Right hindlimb (tissue), 1 donor: Measurements from ENCODE around the gene CCDC126.
A peak's percentile ranks its signal among the peaks of the same experiment; 100 is the strongest.
"Not testable (repeated sequence)": the region's sequence is repeated elsewhere in the genome, so short reads cannot be mapped to it uniquely, and the experiment has no call there.

Source experiments
- DNase-seq: peaks from one replicate; pipeline ENCODE4 v3.0.0-alpha.2; 2018

The CCDC126 gene

DNA sequence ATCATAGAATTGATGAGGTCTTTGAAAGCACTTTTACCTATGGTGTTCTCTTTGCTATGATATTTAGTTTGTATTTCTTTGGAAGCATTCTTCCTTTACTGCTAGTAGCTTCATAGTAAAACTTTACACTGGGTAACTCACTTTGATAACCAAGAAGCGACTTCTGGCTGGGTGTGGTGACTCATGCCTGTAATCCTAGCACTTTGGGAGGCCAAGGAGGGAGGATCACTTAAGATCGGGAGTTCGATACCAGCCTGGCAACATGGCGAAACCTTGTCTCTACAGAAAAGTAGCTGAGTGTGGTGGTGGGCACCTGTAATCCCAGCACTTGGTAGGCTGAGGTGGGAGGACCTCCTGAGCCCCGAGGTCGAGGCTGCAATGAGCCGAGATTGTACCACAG is 36.2 kb downstream of the CCDC126 start:
- DNase-seq, result no peak

DNA sequence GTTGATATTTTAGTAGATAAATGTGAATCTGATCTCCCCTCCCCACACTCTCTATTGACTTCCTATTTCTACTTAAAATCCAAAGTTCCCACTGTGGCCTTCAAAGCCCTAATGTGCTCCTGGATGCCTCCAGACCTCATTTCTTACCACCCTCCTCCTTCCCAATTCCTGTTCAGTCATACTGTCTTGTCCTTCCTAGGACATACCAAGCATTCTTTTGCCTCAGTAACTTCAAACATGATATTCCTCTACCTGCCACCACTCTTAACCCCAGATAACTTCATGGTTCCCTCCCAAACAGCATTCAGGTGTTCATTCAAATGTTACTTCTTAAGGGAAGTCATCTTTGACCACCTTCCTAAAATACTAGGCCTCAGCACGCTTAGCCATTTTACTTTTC is 48.6 kb downstream of the CCDC126 start:
- DNase-seq, result no peak

DNA sequence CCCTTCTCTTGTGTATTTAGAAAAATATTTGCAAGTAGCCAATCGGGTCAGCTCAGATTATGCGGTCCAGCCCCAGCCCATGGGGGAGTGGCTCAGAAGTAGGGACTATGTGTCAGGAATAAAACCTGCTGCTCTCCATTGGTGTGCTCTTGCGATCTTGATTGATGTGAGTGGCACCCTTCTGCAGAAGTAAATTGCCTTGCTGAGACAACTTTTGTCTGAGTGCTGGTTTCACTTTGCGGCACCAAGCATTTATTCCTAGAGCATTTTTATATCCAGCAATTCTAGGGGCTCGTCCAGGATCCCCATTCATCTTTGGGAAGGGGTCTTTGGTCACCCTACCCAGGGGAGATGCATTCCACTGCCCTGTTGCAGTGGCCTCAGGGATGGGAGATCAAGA is 56.8 kb downstream of the CCDC126 start:
- no peak for DNase-seq

DNA sequence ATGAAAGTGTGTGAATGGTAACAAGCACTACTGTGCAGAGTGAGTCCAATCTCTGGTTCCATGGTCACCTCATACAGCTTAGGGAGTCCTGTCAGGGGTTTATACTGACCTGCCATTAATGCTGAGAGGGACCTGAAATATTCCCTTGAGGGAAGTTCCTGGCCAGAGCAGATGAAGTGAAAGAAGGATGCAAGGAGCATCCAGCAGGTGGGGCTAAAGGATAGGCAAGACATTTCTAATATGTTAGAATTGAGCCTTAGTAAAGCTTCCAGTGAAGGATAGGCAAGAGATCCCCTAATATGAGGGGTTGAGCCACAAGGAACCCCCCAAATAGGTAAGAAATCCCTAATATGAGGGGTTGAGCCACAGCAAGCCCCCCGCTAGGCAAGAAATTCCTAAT is 57.3 kb downstream of the CCDC126 start:
- DNase-seq, result no peak

GRCh38 chr7:23655433-23655832 is 58.3 kb downstream of the CCDC126 start:
- no peak for DNase-seq

- DNase-seq, result no peak
These were observed 61.7 kb downstream of the CCDC126 start for GRCh38 chr7:23658831-23659427.

DNA sequence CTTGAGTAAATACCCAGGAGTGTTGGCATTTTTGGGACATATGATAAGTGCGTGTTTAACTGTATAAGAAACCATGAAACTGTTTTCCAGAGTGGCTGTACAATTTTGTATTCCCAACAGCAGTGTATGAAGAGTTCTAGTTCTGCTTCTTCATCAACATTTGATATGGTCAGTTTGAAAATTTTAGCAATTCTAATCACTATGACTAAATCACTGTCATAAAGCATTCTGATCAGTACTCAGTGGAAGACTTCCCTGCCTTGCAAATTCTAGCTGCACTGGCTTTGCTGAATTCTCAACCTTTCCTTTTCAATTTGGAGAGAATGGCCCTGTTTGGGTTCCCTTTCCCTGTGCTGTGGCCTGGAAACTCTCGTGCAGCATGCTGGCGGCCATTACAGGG is 64.2 kb downstream of the CCDC126 start:
- no peak for DNase-seq

DNA sequence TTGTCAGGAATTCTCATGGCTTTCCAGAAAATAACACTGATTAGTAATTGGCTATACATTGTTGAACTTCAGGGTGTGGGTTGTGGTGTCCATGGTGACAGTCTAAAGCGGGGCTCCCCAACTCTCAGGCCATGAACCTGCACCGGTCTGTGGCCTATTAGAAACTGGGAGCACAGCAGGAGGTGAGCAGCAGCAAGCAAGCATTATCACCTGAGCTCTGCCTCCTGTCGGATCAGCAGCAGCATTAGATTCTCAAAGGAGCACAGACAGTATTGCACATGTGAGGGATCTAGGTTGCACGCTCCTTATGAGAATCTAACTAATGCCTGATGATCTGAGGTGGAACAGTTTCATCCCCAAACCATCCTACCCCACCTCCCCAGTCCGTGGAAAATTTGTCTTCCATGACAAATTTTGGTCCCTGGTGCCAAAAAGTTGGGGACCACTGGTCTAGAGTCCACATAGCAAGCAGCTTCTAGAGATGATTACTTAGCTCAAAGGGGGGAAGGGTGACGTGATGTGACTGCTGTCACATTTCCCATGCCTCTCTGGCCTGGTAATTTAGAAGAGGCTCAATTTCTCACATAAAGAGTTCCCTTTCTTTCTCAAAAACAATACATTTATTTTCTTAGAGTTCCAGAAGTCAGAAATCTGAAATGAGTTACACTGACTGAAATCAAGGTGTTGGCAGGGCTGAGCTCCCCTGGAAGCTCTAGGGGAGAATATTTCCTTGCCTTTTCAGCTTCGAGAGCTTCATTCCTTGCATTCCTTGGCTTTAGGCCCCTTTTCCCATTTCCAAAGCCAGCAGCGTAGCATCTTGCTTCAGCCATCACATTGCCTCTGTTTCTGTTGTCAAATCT is 65.2 kb downstream of the CCDC126 start:
- DNase-seq, result peak; percentile 52

GRCh38 chr7:23662984-23663313 is 65.8 kb downstream of the CCDC126 start:
- DNase-seq, result no peak

GRCh38 chr7:23664122-23664521 is 66.9 kb downstream of the CCDC126 start:
- DNase-seq, result no peak

- DNase-seq, result no peak
These were observed 74.9 kb downstream of the CCDC126 start for GRCh38 chr7:23672033-23672432.

DNA sequence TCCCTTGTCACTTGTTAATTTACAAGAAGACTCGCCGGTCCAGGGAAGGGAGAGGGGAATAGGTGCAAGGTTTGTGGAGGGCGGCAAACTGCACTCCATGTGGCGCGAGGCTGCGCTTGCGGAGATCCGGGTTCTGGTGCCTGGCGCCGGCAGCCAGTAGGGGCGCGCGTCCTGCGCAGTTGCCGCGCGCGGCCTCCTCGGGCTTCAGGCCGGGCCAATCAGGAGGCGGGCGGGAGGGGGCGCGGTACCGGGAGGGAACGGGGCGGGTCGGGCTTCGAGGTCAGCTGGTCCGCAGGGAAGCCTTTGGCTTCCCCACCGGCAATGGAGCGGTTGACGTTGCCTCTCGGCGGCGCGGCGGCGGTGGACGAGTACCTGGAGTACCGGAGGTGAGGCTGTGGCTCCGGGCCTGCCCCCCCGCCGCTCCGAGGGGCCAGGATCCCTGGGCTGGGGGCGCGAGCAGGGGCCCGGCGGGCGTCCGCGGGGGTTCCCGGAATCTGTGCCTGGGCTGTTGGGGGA is 82.8 kb downstream of the CCDC126 start, which contains the start of gene FAM221A:
Gene FAM221A, plus strand, starts transcription at position 302 of the 516 bp plus-strand sequence. Its CDS starts 20 bp downstream, at position 322.
- peak; percentile 91 for DNase-seq

GRCh38 chr7:23680414-23681405 is 83.5 kb downstream of the CCDC126 start:
- peak; percentile 72 for DNase-seq

DNA sequence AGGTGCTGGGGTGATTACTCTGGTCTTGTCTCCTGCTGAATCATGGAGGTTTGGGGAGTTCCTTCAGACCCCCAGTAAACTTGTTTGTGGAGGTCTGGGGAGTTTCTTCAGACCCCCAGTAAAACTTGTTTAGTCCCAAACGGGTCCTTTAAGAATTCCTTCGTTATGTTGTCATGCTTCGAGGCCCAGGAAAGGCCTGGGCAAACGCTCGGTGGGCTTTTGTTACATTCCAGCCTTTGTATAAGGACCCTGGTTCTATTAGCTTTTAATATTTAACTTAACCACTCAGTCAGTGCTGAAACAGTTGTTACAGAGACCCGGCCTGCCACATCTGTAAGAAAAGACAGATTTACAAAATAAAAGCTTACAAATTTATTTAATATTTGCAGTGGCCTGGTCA is 86.9 kb downstream of the CCDC126 start:
- DNase-seq, result not testable (repeated sequence)

DNA sequence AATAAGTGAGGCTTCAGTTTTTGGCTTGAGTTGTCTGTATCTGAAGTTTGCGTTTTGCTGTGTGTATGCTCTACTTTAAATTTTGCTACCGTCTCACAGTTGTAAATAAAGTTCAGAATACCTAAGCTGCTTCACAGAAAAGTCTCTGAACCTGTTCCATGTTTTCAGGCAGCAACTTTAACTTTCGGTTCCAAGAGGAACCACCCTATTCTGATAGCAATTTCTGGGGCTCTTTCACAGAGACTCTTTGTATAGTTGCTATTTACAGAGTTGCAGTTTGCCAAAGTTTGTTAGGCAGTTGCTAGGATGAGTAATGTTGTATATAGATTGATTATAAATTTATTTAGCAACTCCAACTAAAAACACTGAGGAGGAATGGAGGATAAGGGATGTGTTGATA is 88.5 kb downstream of the CCDC126 start:
- no peak for DNase-seq

DNA sequence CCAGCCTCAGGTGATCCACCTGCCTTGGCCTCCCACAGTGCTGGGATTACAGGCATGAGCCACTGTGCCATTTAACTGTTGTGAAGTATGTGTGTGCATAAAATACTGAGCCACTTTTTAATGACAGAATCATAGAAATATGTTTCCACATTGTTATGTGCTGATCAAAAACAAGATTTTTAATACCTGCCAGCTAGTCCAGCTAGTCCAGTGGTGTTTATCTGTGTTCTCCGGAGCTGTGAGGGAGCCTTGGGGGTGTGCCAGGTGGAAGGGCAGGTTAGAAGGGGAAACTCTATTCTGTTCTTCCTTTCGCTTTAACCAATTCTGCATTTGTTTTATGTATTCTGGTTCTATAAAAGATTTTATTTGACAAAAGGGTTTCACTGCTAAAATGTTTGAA is 89.8 kb downstream of the CCDC126 start:
- no peak for DNase-seq

DNA sequence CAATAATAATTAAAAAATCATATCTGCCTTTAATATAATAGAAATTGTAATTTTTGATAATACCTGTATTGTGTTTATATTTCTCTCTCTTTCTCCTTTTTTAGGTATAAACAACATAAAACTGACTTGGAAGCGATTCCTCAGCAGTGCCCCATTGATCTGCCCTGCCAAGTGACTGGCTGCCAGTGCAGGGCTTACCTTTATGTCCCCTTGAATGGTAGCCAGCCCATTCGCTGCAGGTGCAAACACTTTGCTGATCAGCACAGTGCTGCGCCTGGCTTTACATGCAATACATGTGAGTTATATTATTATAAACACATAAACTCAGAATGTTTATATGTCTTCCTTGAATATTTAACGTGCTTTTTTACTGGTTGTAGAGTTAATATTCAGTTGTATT is 92.0 kb downstream of the CCDC126 start:
- no peak for DNase-seq

GRCh38 chr7:23691320-23691719 is 94.1 kb downstream of the CCDC126 start:
- no peak for DNase-seq

DNA sequence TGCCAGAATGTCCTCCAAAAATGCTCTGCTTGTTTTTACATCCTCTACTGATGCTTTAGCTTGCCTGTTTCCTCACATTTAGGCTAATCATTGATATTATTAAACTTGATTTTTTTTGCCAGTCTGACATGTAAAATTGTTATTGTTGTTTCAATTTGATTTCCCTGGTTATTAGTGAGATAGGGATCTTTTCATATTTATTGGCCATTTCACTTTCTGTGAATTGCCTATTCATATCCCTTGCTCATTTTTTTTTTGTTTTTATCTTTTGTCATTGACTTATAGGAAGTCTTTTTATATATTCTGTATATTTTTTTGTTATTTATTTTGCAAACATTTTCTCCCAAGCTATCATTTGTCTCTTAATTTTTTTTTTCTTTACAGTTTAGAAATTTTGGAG is 96.0 kb downstream of the CCDC126 start:
- no peak for DNase-seq
